HG03095 (cell line): ENCODE measurements around the gene ADSS2.
A peak's percentile ranks its signal among the peaks of the same experiment; 100 is the strongest.
"Not testable (repeated sequence)": the region's sequence is repeated elsewhere in the genome, so short reads cannot be mapped to it uniquely, and the experiment has no call there.

ENCODE experiments used
- ATAC-seq: cut with Tn5 transposase; IDR thresholded peaks from one replicate; pipeline ENCODE4 v1.9.1; 2021; ENCODE audit warnings: moderate library complexity; ENCODE audit not compliant: unreplicated experiment

ADSS2 gene

DNA sequence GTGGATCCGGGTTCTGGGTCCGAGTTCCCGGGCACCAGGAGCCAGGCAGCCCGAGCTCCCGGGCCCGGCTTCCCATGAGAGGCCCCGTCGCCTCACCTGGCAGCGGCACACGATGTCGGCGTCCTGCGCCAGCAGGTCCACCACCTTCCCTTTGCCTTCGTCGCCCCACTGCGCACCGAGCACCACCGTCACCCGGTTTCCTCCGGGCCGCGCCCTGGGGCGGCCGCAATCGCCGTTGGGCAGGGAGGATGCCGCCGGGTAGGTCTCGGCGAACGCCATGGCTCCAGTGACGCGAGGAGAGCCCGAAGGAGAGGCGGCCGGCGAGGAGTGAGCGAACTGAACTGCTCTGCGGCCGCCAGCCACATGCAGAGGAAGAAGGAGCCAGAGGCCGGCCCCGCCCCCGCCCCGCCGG lies at the start of gene ADSS2:
ADSS2 (minus strand) TSS at position 371 of the 412 bp plus-strand sequence; CDS start at position 279, 92 bp downstream.
- peak; percentile 20 for ATAC-seq

GRCh38 chr1:244500515-244500914 lies 48.8 kb upstream of the ADSS2 start:
- not testable (repeated sequence) for ATAC-seq

DNA sequence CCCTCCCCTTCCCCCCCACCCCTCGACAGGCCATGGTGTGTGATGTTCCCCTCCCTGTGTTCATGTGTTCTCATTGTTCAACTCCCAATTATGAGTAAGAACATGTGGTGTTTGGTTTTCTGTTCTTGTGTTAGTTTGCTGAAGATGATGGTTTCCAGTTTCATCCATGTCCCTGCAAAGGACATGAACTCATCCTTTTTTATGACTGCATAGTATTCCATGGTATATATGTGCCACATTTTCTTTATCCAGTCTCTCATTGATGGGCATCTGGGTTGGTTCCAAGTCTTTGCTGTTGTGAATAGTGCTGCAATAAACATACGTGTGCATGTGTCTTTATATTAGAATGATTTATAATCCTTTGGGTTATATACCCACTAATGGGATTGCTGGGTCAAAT lies 47.8 kb upstream of the ADSS2 start:
- ATAC-seq: not testable (repeated sequence)

- no peak for ATAC-seq
Observed at GRCh38 chr1:244497805-244498204, 46.1 kb upstream of the ADSS2 start.

- no peak for ATAC-seq
Observed at GRCh38 chr1:244496186-244496585, 44.5 kb upstream of the ADSS2 start.

DNA sequence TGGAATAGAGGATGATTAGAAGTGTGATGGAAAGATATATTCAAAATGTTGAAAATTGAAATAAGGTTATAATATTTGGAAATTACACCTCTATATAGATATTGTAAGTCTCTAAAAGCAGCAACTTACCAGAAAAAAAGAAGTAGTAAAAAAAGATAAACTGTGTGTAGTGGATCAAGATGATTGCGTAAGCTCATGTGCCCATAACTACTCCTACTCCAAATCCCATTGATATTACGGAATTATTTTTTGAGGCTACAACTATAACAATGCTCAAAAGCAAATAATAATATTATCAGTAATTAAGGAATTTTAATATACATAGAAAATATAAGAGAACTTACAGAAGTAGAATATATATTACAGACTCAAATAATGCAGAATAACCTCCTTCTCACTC lies 42.9 kb upstream of the ADSS2 start:
- no peak for ATAC-seq

DNA sequence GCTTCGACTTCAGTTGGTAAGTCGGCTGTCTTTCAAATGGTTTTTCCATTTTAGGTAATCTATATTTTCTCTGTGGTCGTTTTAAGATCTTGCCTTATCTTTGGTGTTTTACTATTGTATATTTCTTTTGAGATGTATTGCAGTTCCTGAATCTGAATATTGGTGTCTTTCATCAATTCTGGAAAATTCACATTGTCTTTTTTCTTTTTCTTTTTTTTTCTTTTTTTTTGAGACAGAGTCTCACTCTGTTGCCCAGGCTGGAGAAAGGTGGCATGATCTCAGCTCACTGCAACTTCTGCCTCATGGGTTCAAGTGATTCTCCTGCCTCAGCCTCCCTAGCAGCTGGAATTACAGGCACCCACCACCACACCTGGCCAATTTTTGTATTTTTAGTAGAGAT lies 33.3 kb upstream of the ADSS2 start:
- not testable (repeated sequence) for ATAC-seq

GRCh38 chr1:244473059-244473605 lies 21.4 kb upstream of the ADSS2 start:
- no peak for ATAC-seq

DNA sequence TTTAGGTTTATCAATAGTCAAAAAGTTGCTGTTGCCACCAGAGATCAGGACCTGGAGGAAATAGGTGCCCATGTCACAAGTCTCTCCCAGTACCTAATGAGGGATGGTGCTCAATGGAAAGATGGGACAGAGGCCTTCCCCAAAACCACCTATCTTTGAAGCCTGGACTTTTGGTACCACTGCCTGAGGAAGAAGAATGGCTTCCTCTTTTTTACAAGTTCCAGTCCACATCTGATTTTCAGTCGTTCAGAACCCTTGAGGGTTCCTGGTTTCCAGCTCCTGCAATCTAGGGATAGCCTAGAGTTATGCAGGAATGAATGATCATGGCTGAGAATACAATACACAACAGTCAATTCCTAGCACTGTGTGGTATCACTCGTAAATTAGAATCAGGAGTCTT lies 15.0 kb upstream of the ADSS2 start:
- ATAC-seq: no peak

DNA sequence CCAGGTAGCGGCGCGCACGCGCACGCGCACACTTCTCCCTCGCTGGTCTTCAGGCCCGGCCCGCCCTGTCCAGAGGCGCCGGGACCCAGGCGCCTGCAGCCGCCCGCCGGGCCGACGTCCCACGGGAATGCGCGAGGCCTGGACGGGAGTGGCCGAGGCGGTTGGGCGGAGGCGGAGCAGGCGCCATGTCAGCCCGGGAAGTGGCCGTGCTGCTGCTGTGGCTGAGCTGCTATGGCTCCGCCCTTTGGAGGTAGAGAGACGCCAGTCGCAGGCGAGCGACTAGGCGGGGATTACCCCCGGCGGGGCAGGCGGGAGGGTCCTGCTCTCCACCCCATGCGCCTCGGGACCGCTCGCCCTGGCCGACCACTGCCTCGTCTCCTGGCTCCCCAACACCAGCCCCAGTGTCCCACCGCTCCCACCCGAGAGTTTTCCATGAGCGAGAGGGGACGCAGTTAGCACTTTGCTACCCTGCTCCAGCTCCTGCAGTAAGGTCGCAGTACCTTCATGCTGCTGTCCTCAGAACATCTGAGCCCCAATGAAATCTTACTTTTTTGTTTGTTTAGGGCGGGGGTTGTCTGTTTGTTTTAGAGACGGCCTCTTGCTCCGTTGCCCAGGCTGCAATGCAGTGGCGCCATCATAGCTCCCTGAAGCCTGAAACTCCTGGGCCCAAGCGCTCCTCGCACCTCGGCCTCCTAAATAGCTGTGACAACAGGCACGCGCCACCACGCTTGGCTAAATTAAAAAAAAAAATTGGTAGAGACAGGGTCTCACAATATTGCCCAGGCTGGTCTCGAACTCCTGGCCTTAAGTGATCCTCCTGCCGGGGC lies 9.7 kb upstream of the ADSS2 start, which contains the start of gene CATSPERE:
CATSPERE (plus strand) TSS at position 29 of the 827 bp plus-strand sequence; CDS start at position 186, 157 bp downstream.
- ATAC-seq: peak; percentile 99

DNA sequence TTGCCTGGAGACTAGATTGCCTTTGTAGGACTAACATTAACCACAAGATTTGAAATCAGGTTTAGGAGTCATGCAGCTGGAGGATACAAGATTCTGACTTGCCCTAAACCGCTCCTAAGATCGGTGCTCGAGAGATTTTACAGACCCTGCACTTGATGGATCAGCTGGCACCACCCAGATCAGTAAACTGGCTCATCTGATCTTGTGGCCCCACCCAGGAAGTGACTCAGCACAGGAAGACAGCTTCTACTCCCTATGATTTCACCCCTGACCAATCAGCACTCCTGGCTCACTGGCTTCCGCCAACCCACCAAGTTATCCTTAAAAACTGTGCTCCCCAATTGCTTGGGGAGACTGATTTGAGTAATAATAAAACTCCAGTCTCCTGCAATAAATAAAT lies 8.5 kb upstream of the ADSS2 start:
- no peak for ATAC-seq

GRCh38 chr1:244458781-244459180 lies 7.1 kb upstream of the ADSS2 start:
- ATAC-seq: no peak

DNA sequence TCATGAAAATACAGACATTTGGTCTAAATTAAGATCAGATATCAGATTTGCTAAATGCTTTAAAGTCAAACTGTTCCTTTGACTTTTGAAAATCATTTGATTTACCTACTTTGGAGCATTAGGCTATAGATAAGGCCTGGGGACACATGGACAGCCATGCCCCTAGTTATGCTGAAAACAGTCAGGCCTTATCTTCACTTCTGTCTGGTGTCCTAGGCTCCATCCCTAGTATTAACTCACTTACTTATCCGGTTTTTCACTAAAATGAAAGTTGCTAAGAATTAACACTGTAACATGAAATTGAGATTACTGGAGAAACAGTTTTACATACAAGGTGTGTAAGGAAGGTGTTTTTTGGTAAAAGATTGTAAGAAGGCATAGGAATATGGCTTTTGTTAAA lies 4.9 kb upstream of the ADSS2 start:
- ATAC-seq: no peak

GRCh38 chr1:244454412-244454811 lies 2.7 kb upstream of the ADSS2 start:
- no peak for ATAC-seq

DNA sequence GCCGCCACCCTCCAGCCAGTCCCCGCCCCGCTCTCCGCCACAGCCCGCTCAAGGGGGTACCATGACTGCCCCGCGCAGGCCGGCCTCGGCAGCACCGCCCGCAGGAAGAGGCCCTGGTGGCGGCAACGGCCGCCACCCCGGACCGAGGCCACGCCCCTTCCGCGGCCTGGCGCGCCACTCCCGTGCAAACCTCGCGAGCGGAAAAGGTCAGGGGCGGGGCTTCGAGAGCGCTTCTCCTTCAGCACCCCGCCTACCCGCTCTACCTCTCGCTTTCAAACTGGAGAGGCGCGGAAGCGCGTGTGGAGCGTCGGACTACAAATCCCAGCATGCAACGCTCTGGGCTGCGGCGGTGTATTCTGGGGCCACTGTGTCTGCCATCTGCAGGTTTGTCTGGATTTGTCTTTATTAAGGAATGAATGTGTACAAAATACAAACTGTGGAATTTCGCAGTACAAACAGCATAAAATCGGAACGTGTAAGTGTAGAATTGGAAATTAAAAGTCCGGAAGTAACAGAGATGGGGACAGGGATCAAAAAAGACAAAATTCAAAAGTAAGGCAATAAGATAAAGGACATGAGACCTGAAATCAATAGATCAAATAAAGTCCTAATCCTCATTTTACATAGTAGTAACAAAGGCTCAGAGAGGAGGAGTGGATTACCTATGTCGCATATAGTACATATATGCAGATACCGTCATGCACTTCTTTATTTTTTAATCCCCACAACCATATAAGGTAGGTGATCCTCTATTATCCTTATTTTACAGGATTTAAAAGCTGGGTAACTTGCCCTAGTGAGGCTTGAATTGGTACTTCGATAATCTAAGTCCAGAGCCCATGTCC lies 464 bp upstream of the ADSS2 start:
- peak; percentile 90 for ATAC-seq

- ATAC-seq: peak; percentile 11
Observed at GRCh38 chr1:244450597-244451538, 841 bp downstream of the ADSS2 start.

DNA sequence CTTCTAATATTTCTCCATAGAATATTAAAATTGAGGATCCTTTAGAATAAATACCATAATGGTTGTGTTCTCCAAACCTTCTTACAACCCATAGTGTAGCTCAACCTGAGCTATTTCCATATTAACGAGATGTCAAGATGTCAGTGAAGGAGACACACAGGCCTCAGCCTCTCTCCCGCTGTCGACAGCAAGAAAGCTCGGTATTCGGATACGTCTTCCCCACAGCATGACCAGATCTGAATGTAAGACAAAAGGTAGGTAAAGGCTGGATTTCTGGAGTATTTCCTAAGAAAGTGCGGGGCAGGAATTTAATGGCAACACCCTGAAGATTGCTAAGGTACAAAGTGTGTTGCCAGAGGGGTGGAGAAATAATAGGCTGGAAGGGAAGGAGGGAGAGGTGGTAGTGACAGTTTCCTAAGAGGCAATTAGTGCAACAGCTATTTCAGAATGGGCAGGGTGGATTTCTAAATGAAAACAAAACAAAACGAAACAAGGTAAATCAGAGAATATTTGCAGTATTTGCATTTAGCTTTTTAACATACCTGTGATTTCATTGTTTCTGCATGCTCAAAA lies 1.7 kb downstream of the ADSS2 start:
- no peak for ATAC-seq

GRCh38 chr1:244448279-244449036 lies 3.3 kb downstream of the ADSS2 start:
- no peak for ATAC-seq

DNA sequence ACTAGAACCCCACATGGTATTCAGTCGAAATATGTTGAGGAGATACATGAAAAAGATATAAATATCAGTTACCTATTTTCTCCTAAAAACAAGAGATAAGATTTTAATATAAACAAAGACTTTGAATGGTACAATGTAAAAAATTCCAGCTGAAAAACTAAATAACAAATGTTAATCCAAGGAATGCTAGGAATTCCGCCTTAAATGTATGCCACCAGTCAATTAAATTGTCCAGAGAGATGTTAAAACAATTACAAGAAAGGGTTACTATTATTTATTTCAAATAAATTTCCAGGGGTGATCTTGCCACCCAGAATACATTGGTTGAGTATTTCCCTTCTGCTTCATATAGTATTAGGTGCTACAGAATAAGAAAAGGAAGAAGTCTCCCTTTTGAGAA lies 4.2 kb downstream of the ADSS2 start:
- no peak for ATAC-seq
